ENCODE data around the gene ERMARD. TPM values are rescaled to one million over a fixed set of nuclear protein-coding genes. Genes with fewer than 3 reads are reported as not detected.

The ERMARD gene
- polyA plus RNA-seq, 3 donors = 36.0 to 57.2 (median 40.5) TPM

DNA sequence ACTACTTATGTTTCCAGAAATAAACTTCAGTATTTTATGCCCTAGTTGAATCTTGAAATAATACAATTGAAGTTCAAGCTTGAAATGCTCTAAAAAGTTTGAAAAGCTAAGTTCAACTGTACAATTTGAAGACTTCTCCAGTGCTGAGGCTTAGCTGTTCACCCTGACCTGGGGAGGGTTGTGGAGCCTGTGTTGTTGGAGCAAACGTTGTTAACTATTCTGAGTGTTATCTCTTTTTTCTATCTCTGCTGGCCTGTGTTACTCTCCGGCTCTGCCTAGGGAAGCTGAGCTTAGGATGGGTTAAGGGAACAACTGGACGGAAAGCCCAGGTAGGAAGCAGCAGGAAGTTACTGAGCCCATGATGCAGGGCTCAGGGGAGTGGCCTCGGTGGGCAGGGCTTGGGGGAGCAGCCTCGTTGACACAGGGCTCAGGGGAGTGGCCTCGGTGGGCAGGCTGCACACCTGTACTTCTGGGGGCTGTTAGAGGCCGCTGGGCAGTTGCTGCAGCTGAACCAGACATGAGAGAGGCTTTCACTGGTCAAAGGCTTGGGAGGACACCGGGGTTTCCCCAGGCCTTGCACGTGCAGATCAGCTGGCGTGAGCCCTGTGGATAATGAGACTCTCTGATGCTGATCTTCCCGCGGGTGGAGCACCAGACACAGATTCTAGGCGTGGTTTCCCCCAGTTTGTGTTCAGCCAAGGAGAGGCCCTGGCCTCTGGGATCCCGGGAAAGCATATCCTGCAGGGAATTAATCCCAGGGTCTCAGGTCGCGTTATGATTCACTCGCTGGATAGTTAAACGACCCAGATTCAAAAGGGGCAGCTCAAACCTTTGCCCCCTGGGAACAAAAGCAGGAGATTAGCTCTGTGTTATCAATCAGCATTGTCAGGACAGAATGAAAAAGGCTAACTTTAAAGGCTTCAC, 58.9 kb downstream of the ERMARD start:
- no peak for DNase-seq (ENCODE audit: extremely low read depth in 1 of 11, low read depth in 9 of 11, low spot score in 4 of 11)

DNA sequence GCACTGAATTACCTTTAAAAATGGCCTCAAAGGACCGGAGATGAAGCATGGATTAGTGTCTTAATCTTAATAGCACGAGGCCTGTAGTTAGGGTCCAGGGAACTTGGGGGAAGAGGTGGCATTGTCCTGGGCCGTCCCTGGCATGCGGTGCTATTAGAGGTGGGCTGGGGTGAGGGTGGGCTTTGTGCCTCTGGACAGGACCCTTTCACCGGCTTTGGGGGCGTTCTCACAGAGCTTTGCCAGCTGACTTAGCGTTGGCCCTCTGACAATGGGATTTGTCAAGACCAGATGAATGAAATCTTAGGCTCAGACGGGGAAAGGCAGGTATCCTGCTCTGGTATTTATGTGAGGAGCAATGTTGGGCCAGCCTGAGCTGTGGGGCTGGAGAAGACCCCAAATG, 59.6 kb downstream of the ERMARD start:
- no peak for DNase-seq (ENCODE audit: extremely low read depth in 1 of 11, low read depth in 9 of 11, low spot score in 4 of 11)

DNA sequence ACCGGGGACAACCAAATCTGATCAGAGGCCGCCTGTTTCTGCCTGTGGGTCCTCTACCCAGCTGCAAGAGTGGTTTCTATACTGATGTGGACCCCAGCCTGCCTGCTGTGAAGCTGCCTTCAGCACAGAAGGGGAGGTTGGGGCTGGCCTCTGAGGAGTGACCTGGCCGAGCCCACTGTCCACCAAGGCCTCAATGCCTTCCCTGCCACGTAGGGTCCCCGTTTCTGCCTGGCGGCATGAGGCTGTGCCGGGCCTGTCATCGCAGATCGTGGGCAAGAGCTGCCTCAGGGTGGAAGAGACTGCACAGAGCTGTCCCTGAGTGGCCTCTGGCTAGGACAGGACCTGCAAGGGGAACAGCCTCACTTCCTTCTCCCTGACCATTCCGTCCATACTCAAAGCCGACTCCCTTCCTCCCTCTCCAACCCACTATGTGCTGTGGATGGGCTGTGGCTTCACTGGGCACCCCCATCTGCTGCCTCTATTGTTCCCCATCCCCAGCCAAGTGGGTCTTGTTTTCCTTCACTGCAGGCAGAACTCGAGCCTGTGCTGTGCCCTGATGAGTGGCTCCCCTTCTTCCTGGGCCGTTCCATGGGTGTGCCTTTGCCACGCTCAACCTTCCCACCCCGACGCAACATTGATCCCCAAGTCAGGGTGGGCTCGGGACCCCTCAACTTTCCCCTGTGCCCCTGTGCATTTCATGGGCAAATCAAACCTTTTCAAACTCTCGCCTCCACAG, 60.3 kb downstream of the ERMARD start:
- no peak for DNase-seq (ENCODE audit: extremely low read depth in 1 of 11, low read depth in 9 of 11, low spot score in 4 of 11)

DNA sequence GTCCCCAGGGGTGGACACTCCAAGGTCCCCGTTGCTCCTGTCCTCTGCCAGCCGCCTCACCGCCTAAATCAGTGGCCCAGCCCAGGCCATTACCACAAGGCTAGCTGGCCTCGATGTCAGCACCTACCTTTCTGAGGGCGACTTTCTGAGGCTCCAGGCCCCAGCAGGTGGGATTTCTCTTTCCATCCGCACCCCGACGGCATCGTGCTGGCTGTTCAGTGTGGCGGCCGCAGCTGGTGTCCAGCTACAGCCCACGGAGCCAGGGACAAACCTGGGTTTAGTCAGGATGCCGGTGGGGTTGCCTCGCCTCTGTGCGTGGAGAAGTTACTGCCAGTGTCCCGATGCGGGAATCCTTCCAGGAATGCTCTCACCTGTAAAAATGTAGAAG, 60.8 kb downstream of the ERMARD start:
- DNase-seq (ENCODE audit: extremely low read depth in 1 of 11, low read depth in 9 of 11, low spot score in 4 of 11) = no peak

DNA sequence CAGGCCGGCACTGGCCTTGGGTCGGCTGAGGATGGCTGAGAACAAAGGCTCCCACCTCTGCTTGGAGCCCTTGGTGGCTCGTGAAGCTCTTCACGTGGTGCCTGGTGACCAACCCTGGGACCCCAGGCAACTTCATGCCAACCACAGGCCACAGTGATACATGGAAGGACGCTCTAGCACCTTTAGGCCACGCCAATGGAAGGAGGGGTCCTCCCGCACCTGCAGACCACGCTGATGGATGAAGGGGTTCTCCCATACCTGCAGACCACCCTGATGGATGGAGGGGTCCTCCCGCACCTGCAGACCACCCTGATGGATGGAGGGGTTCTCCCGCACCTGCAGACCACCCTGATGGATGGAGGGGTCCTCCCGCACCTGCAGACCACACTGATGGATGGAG, 62.5 kb downstream of the ERMARD start:
- no peak for DNase-seq (ENCODE audit: extremely low read depth in 1 of 11, low read depth in 9 of 11, low spot score in 4 of 11)

DNA sequence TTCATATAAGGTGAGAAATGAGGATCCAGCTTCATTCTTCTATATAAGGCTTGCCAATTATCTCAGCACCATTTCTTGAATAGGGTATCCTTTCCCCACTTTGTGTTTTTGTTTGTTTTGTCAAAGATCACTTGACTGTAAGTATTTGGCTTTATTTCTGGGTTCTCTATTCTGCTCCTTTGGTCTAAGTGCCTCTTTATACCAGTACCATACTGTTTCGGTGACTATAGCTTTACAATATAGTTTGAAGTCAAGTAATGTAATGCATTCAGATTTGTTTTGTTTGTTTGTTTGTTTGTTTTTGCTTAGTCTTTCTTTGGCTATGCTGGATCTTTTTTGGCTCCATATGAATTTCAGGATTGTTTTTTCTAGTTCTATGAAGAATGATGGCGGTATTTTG, 64.6 kb downstream of the ERMARD start:
- no peak for DNase-seq (ENCODE audit: extremely low read depth in 1 of 11, low read depth in 9 of 11, low spot score in 4 of 11)

DNA sequence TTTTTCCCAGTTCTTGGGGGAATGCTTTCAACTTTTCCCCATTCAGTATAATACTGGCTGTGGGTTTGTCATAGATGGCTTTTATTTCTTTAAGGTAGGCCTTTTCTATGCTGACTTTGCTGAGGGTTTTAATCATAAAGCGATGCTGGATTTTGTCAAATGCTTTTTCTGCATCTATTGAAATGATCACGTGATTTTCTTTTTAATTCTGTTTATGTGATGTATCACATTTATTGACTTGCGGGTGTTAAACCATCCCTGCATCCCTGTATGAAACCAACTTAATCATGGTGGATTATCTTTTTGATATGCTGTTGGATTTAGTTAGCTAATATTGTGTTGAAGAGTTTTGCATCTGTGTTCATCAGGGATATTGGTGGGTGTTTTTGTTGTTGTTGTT, 65.6 kb downstream of the ERMARD start:
- DNase-seq (ENCODE audit: extremely low read depth in 1 of 11, low read depth in 9 of 11, low spot score in 4 of 11) = no peak

DNA sequence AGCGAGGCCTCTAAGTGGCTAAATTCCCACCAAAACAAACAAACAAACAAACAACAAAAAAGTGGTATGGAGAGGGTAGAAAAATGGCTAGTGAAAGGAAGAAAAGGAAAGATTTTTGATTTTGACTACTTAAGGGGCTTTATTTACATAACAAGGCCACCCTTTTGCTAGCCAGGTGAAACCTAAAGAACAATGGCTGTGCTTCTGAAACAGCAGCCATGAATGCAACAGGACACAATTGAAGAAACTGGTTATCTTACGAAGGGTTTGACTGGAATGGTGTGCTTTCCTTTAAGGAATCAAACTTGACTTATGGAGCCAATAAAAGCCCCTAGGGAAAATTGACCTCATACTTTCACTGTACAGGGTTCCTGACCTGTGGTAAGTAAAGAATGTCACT, 68.9 kb downstream of the ERMARD start:
- DNase-seq (ENCODE audit: extremely low read depth in 1 of 11, low read depth in 9 of 11, low spot score in 4 of 11) = no peak

DNA sequence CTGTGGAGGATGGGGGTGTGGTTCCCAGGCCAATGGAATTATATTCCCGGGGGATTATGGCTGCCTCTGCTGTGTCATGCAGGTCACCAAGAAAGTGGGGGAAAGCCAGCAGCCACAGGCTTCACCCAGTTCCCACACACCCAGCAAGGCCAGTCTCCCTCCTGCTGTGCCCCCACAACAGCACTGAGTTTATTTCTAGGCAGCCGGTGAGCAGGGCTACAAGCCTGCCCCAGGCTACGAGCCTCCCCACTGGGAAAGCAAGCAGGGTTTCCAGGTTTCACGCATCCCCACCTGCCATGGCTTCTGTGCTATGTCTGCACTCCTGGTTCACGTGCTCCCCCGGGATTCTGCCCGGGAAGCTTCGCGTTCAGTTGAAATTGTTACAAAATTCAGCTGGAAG, 72.6 kb downstream of the ERMARD start:
- DNase-seq (ENCODE audit: extremely low read depth in 1 of 11, low read depth in 9 of 11, low spot score in 4 of 11) = no peak

DNA sequence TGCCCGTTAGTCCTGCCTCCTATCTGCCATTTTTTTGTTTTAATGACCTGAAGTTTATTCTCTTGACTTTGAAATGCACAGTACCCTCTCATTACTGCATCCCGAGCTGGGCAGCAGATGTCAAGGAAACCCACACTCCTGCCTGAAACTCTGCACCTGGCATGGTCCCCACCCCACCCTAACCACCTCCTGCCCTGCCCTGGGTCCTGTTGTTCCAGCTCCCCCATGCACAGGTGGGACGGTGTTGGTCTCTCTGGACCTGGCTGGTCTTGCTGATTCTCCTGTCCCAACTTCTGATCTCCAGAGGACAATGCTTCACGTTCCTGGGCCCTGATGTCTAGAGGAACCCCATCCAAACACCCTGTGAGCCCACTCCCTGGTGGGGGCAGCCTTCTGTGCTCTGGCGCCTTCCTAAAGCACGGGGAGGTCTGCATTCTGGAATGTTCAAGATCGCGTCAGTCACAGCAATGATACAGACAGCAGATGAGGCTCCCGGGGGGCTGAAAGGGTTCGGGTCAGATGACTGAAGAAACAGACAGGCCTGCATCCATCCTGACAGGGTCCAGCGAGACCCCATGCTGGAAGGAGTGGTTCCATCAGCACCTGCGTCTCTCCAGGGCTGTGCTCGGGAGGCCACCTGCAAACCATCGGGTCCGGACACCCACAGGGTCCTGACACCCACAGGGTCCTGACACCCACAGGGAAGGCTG, 73.6 kb downstream of the ERMARD start:
- DNase-seq (ENCODE audit: extremely low read depth in 1 of 11, low read depth in 9 of 11, low spot score in 4 of 11) = no peak

DNA sequence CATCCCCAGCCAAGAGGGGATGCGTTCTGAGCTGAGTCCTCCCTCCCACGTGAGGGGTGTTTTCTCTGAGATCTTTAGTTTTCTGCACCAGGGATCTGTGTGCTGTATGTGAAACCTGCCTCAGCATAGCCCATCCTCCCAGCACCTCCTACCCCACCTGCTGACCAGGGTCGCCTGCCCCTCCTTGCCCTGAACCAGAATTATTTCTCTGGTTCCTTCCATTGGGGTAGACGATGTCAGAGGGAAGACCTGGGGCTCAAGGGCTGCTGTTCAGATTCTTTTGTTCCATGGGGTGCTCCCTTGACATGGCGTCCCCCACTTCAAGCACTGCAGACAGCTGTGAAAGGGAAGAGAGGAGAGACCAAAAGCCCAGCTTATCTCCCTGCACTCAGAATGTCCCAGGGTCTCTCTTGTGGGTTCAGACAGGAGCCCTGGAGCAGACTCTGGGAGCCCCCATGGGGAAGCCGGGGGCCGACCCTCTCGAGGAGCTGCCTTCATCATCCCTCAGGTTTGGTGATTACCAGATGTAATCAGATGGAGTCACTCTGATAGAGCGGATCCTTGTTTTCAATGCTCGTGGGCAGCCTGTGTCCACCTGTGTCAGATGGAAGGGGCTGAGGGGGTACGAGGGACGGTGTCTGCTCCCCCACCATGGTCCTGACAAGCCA, 74.3 kb downstream of the ERMARD start:
- DNase-seq (ENCODE audit: extremely low read depth in 1 of 11, low read depth in 9 of 11, low spot score in 4 of 11) = no peak

DNA sequence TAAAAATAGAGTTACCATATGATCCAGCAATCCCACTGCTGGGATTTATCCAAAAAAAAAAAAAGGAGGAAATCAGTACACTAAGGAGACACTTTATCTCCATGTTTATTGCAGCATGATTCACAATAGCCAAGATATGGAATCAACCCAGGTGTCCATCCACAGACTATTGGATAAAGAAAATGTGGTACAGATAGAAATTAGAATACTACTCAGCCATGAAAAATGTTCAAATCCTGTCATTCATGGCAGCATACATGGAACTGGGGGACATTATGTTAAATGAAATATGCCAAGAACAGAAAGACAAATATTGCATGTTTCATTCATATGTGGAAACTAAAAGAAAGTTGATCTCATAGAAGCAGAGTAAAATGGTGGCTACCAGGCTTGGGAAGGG, 75.3 kb downstream of the ERMARD start:
- DNase-seq (ENCODE audit: extremely low read depth in 1 of 11, low read depth in 9 of 11, low spot score in 4 of 11) = no peak

DNA sequence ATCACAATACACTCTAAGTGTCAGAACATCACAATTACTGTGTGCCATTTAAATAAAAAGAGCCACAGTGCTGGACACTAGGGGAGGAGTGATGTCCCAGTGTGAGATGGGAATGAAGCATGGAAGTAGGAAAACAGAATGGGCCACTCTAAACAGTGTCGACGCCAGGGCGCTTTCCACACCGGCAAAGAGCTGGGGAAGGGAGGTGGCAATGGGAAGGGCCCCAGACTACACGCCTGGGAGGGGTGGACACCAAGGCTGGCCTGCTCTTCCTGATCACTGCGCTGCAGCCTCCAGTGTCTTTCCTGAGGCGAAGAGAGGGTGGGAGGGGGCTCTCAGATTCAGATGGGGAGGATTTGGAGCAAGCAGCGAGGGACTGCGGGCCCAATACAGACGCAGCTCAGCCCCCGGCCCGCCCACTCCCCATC, 75.9 kb downstream of the ERMARD start:
- DNase-seq (ENCODE audit: extremely low read depth in 1 of 11, low read depth in 9 of 11, low spot score in 4 of 11) = no peak

DNA sequence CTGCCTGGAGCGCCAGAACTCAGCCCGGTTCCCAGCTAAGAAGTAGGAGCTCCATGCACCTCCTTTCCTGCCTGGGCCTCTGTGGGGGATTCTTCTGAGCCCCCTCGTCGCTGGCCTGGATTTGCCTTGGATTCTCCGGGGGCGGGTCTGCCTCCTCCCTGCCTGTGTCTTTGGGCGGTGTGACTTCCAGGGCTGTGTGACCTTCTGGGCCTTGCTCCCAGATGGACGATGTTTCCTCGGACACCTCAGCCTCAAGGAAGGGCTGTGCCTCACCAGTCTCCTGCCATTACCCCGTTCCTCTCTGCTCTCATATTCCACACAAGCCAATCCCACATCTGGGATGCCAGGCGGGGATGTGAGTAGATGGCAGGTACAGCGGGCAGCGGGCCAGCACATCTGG, 76.8 kb downstream of the ERMARD start:
- no peak for DNase-seq (ENCODE audit: extremely low read depth in 1 of 11, low read depth in 9 of 11, low spot score in 4 of 11)

DNA sequence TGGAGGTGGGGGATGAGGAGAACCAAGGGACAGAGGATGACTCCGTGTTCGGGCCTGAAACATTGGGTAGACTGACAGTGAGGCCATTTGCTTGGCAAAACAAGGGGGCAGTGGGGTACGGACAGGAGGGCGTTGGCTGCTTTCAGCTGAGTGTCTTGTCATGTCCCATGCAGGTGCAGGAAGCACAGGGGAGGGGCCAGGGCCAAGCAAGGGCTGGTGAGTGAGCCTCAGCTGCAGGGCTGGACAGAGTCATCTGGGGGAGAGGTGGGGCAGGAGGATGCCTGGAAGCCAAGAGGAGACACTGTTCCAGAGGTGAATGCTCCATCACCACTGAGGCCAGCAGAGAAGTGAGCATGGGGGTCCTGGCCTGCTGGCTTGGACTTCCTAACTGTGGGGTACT, 78.4 kb downstream of the ERMARD start:
- DNase-seq (ENCODE audit: extremely low read depth in 1 of 11, low read depth in 9 of 11, low spot score in 4 of 11) = no peak

DNA sequence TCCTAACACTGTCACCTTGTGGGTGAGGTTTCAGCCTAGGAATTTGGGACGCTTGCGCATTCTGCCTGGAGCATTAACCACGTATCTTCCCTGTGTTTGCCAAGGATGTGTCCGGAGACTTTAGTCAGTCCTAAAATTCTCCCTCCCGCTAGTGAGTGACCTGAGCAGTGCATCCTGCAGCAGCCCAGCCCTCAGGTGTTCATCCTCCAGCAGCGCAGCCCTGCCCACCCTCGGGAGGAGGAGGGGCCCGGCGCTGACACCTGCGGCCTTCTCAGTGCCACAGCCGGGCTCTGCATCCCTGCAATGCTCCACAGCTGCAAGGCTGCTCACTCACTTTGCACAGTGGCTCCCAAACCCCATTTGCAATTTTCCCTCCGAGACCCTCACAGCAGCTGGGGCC, 79.5 kb downstream of the ERMARD start:
- DNase-seq (ENCODE audit: extremely low read depth in 1 of 11, low read depth in 9 of 11, low spot score in 4 of 11) = no peak

Measured in renal cortex interstitium (tissue), 11 donors.